Suprapubic skin (tissue), 4 donors: ENCODE data around the gene SPSB3.

Experiments used
- POLR2A ChIP-seq, 2 donors: fragments of 450-650 bp; IDR thresholded peaks; one replicate each; pipeline ENCODE4 v1.6.1; 2017; ENCODE audit warnings: antibody characterized with exemption in 2 of 2, mild to moderate bottlenecking in 2 of 2, moderate library complexity in 2 of 2
- POLR2AphosphoS5 ChIP-seq, 3 donors: sonication (generic); formaldehyde crosslinking; IDR thresholded peaks; one replicate each; pipeline ENCODE4 v1.6.1; 2017; ENCODE audit warnings: antibody characterized with exemption in 3 of 3
- TF ChIP-seq, protein P1 (sequence below), 2 donors: fragments of 200-600 bp in 1 of 2; fragments of 450-650 bp in 1 of 2; sonication (generic) in 1 of 2; IDR thresholded peaks; one replicate each; pipeline ENCODE4 v1.5.1; 2016 to 2019; ENCODE audit warnings: antibody characterized with exemption in 2 of 2, mild to moderate bottlenecking in 1 of 2, moderate library complexity in 1 of 2

DNA sequence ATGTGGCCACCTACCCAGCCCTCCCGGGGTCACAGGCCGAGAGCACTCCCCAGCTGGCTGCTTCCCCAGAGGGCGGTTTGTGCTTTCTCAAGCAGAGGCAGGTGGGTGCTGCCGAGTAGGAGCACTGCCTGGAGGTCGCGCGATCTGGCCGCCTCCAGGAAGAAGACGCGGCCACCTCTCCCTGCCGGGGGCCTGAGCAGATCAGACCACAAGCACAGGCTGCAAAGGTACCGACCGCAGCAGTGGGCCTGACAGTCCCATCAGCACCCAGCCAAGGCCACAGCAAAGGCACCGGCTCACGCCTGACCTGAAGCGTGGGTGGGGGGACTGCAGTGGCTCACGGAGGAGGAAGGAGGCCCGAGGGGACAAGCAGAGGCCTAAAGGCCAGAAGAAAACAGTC is 26.3 kb upstream of the SPSB3 start:
- TF ChIP-seq POLR2AphosphoS5 (IDR thresholded peaks at IDR 0.05), result no peak
- TF ChIP-seq, protein P1, sequence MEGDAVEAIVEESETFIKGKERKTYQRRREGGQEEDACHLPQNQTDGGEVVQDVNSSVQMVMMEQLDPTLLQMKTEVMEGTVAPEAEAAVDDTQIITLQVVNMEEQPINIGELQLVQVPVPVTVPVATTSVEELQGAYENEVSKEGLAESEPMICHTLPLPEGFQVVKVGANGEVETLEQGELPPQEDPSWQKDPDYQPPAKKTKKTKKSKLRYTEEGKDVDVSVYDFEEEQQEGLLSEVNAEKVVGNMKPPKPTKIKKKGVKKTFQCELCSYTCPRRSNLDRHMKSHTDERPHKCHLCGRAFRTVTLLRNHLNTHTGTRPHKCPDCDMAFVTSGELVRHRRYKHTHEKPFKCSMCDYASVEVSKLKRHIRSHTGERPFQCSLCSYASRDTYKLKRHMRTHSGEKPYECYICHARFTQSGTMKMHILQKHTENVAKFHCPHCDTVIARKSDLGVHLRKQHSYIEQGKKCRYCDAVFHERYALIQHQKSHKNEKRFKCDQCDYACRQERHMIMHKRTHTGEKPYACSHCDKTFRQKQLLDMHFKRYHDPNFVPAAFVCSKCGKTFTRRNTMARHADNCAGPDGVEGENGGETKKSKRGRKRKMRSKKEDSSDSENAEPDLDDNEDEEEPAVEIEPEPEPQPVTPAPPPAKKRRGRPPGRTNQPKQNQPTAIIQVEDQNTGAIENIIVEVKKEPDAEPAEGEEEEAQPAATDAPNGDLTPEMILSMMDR (IDR thresholded peaks at IDR 0.05), result no peak
- TF ChIP-seq POLR2A (IDR thresholded peaks at IDR 0.05), result no peak
